Measurements from ENCODE around the gene POLR2B.
"Not testable (repeated sequence)": the region's sequence is repeated elsewhere in the genome, so short reads cannot be mapped to it uniquely, and the experiment has no call there.

POLR2B gene

DNA sequence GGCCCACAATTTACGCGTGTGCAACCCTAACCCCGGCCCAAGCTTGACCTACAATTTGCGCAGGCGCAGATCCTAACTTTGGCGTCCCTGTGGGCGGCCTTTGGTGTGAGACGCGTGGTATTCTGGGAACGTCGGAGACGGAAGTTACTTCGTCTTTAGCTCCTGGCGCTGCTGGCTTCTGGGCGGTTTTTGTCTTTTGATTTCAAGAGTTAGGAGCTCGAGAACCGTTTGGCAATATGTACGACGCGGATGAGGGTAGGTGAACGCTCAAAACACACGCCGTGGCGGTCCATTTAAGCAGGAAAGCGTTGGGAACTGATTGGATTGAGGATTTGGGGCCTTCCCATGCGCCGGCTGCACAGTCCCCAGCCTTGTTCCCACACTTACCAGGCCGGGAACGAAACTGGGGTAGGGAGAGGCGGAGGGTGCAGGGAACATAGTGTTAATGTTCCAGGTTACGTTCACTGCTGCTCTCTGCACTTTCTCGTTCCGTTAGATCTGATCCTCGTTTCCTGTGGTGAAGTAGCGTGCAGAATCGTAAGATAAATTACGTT, at the start of gene POLR2B:
Gene POLR2B, plus strand, starts transcription at position 147 of the 554 bp plus-strand sequence. Its CDS starts 90 bp downstream, at position 237.
- DNase-seq (ENCODE audit: low read depth in 2 of 2): peak; percentile 86 to 91

DNA sequence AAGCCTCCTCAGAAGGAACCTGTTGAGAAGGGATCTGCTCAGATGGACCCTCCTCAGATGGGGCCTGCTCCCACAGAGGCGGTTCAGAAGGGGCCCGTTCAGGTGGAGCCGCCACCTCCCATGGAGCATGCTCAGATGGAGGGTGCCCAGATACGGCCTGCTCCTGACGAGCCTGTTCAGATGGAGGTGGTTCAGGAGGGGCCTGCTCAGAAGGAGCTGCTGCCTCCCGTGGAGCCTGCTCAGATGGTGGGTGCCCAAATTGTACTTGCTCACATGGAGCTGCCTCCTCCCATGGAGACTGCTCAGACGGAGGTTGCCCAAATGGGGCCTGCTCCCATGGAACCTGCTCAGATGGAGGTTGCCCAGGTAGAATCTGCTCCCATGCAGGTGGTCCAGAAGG, 48.1 kb upstream of the POLR2B start:
- DNase-seq (ENCODE audit: low read depth in 2 of 2): no peak

- DNase-seq (ENCODE audit: low read depth in 2 of 2): no peak
These were observed 46.8 kb upstream of the POLR2B start for GRCh38 chr4:56931924-56932323.

- DNase-seq (ENCODE audit: low read depth in 2 of 2): no peak
These were observed 41.4 kb upstream of the POLR2B start for GRCh38 chr4:56937262-56937661.

- not testable (repeated sequence) for DNase-seq (ENCODE audit: low read depth in 2 of 2)
These were observed 38.9 kb upstream of the POLR2B start for GRCh38 chr4:56939826-56940225.

DNA sequence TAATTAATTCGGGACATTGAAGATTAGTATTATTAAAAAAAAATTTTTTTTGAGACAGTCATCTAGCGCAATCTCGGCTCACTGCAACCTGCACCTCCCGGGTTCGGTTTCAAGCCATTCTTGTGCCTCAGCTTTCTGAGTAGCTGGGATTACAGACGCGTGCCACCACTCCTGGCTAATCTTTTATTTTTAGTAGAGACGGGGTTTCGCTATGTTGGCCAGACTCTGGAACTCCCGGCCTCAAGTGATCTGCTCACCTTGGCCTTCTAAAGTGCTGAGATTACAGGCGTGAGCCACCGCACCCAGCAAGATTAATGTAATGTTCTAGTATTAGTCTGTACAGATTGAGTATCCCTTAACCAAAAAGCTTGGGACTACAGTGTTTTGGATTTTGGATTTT, 38.3 kb upstream of the POLR2B start:
- DNase-seq (ENCODE audit: low read depth in 2 of 2): no peak

DNA sequence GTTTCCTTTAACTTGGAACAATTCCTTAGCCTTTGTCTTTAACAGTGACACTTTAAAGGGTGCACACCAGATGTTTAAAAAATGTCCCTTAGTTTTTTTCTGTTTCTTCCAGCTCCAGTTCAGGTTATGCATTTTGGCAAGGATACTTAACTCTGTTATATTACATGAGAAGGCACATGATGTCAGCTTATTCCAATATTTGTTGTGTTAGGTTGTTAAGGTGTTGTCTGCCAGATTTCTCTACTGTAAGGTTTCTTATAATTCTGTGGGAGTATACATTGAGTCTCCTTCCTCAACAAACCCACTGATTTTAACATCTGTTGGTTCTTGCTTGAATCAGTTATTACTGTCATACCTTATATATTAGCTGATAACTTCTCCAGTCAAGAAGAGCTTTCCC, 37.7 kb upstream of the POLR2B start:
- no peak for DNase-seq (ENCODE audit: low read depth in 2 of 2)

- no peak for DNase-seq (ENCODE audit: low read depth in 2 of 2)
These were observed 37.3 kb upstream of the POLR2B start for GRCh38 chr4:56941403-56941802.

GRCh38 chr4:56953680-56954520, 24.8 kb upstream of the POLR2B start:
- DNase-seq (ENCODE audit: low read depth in 2 of 2): no peak

DNA sequence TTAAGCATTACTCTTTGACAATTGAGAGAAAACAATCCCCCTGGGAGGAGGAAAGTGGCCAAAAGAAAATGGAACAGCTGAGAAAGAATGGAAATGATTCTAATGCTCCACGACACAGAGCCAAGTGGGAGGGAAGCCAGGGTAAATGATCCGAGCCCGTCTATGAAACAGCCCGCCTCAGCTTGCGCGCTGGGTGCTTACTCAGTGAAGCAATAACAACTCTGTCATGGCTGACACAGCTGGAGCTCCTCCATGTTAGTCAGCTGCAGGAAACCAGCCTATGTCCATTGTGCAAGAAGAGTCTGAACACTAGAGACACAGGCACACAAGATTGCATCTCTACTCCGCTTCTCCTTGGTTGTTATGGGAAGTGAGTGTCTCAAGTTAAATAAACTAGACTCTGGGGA, 20.6 kb upstream of the POLR2B start:
- DNase-seq (ENCODE audit: low read depth in 2 of 2): no peak

DNA sequence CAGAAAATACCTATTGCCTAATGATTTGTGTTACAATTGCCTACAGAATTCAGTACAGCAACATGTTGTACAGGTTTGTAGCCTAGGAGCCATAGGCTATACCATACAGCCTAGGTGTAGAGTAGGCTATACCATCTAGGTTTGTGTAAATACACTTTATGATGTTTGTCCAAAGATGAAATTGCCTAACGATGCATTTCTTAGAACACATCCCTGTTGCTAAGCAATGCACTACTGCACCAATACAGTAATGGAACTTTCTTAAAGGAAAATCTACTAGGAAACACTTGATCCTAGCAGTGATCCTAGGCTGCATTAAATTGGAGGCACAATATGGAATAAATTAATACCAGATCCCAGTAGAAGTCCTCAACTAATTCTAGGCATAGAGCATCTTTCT, 19.6 kb upstream of the POLR2B start:
- DNase-seq (ENCODE audit: low read depth in 2 of 2): no peak

GRCh38 chr4:56961107-56961500, 17.6 kb upstream of the POLR2B start:
- no peak for DNase-seq (ENCODE audit: low read depth in 2 of 2)

DNA sequence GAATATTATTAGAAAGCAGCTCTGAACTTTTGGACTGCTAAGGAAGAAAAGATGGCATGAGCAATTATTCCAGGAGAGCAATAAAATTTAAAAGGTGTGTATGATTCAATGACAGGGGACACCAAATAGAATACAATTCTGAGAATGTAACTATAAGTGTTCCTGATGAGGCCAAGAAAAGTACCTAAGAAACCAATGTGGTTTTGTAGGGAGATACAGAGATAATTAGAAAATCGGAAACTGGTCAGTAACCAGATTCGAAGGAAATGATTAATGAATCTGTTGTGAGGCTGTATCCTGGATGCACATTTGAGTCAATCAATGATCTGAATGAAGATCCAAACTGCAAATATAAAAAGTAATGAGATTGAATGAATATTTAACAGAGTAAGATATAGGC, 7.3 kb upstream of the POLR2B start:
- DNase-seq (ENCODE audit: low read depth in 2 of 2): no peak

- no peak for DNase-seq (ENCODE audit: low read depth in 2 of 2)
These were observed 6.3 kb upstream of the POLR2B start for GRCh38 chr4:56972389-56972788.

GRCh38 chr4:56972809-56973208, 5.9 kb upstream of the POLR2B start:
- DNase-seq (ENCODE audit: low read depth in 2 of 2): no peak

GRCh38 chr4:56973336-56973735, 5.4 kb upstream of the POLR2B start:
- no peak for DNase-seq (ENCODE audit: low read depth in 2 of 2)

DNA sequence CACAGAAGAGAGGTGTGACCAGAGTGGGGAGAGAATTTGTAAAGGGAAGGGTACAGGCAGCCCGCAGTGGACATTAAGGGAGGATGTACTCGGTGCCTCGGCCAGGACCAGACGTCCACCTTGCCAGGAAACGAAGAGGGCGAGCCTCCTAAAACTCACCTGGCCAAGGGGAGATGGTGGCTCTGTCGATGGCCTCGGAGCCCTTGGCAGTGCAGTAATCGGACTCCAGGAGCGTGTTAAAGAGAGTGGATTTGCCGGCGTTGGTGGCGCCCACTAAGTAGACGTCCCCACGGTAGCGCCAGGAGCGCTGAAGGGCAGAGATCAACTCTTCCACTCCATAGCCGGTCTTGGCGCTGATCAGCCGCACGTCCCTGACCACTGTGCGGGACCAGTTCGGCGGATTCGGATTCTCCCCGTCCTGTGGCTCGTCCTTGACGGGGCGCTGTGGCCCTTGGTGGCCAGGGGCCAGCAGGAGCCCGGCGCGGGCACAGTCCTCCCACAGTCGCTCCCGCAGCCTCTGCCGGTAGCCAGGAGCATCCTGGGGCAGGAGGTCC, 2.3 kb upstream of the POLR2B start:
- no peak for DNase-seq (ENCODE audit: low read depth in 2 of 2)

DNA sequence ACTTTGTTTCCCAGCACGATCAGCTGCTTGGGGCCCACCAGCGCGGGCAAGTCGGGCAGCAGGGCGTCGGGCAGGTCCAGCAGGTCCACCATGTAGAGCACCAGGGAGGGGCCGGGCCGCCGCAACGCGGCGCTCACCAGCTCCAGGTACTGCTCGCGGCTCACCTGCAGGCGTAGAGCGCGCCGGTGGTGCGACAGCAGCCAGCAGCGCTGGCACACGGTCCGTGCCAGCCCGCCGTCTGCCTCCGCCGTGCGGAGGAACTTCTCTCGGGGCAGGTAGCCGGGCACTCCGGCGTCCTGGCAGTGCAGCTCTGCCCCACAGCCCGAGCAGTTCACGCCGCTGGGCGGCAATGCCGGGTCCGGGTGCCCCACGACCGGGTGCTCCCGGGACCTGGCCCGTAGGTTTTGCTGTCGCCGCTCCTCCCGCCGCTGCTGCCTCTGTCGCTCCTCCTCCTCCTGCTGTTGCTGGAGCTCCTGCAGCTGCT, 1.8 kb upstream of the POLR2B start:
- peak in 1 of 2 donors; percentile 26 for DNase-seq (ENCODE audit: low read depth in 2 of 2)

GRCh38 chr4:56977321-56978012, 1.2 kb upstream of the POLR2B start, which contains the start of gene NOA1:
TSS of gene NOA1 (minus strand) at chr4:56977606. CDS start at chr4:56977585, 21 bp downstream.
- peak; percentile 93 to 94 for DNase-seq (ENCODE audit: low read depth in 2 of 2)

DNA sequence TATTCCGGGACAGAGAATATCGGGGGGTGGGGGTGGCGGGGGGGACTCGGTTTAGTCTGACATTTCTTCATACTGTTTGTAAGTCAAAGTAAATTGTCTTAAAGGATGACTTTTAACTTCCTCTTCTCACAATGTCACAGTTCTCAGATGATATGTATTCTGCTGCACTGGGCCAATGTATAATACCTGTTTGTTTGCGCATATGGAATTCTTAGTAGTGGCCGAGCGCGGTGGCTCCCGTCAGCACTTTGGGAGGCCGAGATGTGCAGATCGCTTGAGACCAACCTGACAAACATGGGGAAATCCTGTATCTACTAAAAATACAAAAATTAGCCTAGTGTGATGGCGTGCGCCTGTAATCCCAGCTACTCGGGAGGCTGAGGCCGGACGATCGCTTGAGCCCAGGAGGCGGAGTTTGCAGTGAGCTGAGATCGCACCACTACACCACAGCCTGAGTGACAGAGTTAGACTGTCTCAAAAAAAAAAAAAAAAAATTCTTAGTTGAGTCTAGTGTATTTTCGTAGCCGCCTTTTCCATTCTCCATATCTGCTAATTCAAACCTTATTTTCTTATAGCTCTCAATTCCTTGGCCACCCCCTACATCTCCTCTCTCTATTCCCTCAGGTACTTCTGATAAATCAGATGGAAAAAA, 851 bp downstream of the POLR2B start:
- DNase-seq (ENCODE audit: low read depth in 2 of 2): peak; percentile 32 to 45

- DNase-seq (ENCODE audit: low read depth in 2 of 2): no peak
These were observed 3.1 kb downstream of the POLR2B start for GRCh38 chr4:56981795-56982201.

DNA sequence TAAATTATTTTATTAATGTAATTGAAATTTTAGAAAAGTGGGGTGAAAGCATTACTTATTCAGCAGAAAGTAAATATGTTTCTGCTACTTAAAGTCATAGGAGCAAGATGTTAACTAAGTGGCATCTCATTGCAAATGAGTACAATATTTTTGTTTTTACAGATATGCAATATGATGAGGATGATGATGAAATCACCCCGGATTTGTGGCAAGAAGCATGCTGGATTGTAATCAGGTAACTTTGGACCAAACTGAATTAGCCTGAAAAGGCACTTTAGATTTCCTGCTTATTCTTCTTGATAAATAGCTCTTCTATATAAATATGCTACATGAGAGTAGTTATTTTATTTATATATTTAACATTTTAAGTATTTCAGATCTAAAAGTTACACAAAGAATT, 7.5 kb downstream of the POLR2B start:
- DNase-seq (ENCODE audit: low read depth in 2 of 2): no peak

Data from stimulated activated CD8-positive, alpha-beta memory T cell treated with anti-CD3 and anti-CD28 coated beads, Interleukin-2, amount 100 ng/mL, for 48 hours (primary cell).